ENCODE results near the gene TRIM45.
A peak's percentile ranks its signal among the peaks of the same experiment; 100 is the strongest.

TRIM45 gene

GRCh38 chr1:117079737-117080136, 41.8 kb downstream of the TRIM45 start:
- TF ChIP-seq, protein P1, sequence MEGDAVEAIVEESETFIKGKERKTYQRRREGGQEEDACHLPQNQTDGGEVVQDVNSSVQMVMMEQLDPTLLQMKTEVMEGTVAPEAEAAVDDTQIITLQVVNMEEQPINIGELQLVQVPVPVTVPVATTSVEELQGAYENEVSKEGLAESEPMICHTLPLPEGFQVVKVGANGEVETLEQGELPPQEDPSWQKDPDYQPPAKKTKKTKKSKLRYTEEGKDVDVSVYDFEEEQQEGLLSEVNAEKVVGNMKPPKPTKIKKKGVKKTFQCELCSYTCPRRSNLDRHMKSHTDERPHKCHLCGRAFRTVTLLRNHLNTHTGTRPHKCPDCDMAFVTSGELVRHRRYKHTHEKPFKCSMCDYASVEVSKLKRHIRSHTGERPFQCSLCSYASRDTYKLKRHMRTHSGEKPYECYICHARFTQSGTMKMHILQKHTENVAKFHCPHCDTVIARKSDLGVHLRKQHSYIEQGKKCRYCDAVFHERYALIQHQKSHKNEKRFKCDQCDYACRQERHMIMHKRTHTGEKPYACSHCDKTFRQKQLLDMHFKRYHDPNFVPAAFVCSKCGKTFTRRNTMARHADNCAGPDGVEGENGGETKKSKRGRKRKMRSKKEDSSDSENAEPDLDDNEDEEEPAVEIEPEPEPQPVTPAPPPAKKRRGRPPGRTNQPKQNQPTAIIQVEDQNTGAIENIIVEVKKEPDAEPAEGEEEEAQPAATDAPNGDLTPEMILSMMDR (conservative IDR thresholded peaks at IDR 0.05; ENCODE audit: control insufficient read depth, insufficient read depth, low read depth, low read length), result no peak
- no peak for DNase-seq (ENCODE audit: low read depth)
- H3K4me3 ChIP-seq (ENCODE audit: control insufficient read depth, low read depth, low read length), result no peak overlapping the region

- DNase-seq (ENCODE audit: low read depth), result peak; percentile 94
- TF ChIP-seq, protein P1 (conservative IDR thresholded peaks at IDR 0.05; ENCODE audit: control insufficient read depth, insufficient read depth, low read depth, low read length), result no peak
- no peak overlapping the region for H3K4me3 ChIP-seq (ENCODE audit: control insufficient read depth, low read depth, low read length)
These were observed 44.3 kb downstream of the TRIM45 start for GRCh38 chr1:117077267-117077666.

DNA sequence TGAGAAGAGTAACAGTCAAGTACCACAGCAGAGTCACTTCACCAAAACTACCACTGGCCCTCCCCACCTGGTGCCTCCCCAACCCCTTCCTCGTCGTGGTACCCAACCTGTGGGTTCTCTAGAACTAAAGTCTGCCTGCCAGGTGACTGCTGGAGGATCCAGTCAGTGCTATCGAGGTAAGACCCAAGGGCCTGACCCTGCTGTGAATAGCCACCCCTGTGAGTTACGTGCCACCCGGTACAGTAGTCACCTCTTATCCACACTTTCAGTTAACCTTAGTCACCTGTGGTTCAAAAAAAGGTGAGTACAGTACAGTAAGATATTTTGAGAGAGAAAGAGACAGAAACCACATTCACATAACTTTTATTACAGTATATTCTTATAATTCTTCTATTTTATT, 44.9 kb downstream of the TRIM45 start:
- DNase-seq (ENCODE audit: low read depth), result no peak
- TF ChIP-seq, protein P1 (conservative IDR thresholded peaks at IDR 0.05; ENCODE audit: control insufficient read depth, insufficient read depth, low read depth, low read length), result no peak
- H3K4me3 ChIP-seq (ENCODE audit: control insufficient read depth, low read depth, low read length), result no peak overlapping the region

DNA sequence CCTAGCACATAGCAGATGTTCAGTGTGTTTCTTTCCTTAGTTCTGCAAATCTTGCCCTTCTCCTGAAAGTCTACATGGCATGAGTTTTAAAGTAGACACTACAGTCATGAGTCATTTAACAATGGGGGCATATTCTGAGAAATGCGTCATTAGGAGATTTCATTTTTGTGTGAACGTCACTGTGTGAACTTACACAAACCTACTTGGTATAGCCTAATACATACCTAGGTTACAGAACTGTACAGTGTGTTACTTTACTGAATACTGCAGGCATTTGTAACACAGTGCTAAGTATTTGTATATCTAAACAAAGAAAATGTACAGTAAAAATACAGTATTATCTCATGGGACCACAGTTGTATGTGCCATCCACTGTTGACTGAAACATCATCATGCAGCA, 51.4 kb downstream of the TRIM45 start:
- no peak overlapping the region for H3K4me3 ChIP-seq (ENCODE audit: control insufficient read depth, low read depth, low read length)
- TF ChIP-seq, protein P1 (conservative IDR thresholded peaks at IDR 0.05; ENCODE audit: control insufficient read depth, insufficient read depth, low read depth, low read length), result no peak
- DNase-seq (ENCODE audit: low read depth), result peak; percentile 36

DNA sequence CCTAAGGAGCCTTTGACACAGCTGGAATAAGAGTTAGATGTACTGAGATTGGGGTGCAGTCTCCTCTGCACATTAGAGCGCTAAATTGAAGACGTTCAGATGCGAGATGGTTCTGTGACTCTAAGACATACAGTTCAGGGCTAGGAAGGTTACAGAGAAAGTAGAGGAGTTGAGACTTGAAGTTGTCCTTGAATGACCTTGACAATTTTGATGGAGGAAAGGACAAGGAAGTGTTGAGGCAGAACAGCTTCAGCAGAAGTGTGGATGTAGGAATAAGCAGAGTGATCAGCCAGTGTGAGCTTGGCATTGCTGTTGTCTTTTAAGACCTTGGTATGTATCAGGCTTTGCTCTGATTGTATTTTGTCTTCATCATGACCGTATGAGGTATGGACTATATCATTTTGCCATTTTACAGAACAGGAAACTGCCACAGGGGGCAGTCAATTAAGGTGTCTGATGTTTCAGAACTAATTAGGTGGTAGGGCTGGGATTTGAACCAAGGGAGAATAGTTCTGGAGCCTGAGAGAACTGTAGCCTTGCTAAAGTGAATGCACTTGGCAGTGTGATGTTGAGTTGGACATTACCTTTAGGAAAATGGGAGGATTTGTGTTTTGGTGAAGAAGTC, 52.2 kb downstream of the TRIM45 start:
- TF ChIP-seq, protein P1 (conservative IDR thresholded peaks at IDR 0.05; ENCODE audit: control insufficient read depth, insufficient read depth, low read depth, low read length), result no peak
- no peak for DNase-seq (ENCODE audit: low read depth)
- H3K4me3 ChIP-seq (ENCODE audit: control insufficient read depth, low read depth, low read length), result no peak overlapping the region

GRCh38 chr1:117068580-117068979, 53.0 kb downstream of the TRIM45 start:
- H3K4me3 ChIP-seq (ENCODE audit: control insufficient read depth, low read depth, low read length), result no peak overlapping the region
- DNase-seq (ENCODE audit: low read depth), result no peak
- TF ChIP-seq, protein P1 (conservative IDR thresholded peaks at IDR 0.05; ENCODE audit: control insufficient read depth, insufficient read depth, low read depth, low read length), result no peak
